Stimulated activated CD8-positive, alpha-beta memory T cell treated with anti-CD3 and anti-CD28 coated beads, Interleukin-4, amount 100 ng/mL, for 24 hours (primary cell): ENCODE results near the gene TMEM184C.

Experiments used
- DNase-seq: peaks from one replicate; pipeline ENCODE4 v3.0.0-alpha.2; 2020; ENCODE audit warnings: low read depth

The TMEM184C gene

GRCh38 chr4:147655639-147656038, 38.4 kb downstream of the TMEM184C start:
- no peak for DNase-seq

GRCh38 chr4:147658501-147658900, 41.3 kb downstream of the TMEM184C start:
- DNase-seq, result no peak

GRCh38 chr4:147674073-147674472, 56.9 kb downstream of the TMEM184C start:
- DNase-seq, result no peak

GRCh38 chr4:147674496-147674895, 57.3 kb downstream of the TMEM184C start:
- DNase-seq, result no peak

GRCh38 chr4:147678106-147678505, 60.9 kb downstream of the TMEM184C start:
- no peak for DNase-seq

- no peak for DNase-seq
Measured at GRCh38 chr4:147678796-147679549, 61.8 kb downstream of the TMEM184C start.

- no peak for DNase-seq
Measured at GRCh38 chr4:147682755-147683154, 65.6 kb downstream of the TMEM184C start.

GRCh38 chr4:147683188-147683591, 66.0 kb downstream of the TMEM184C start:
- no peak for DNase-seq

- peak; percentile 85 for DNase-seq
Measured at GRCh38 chr4:147683717-147684700, 66.8 kb downstream of the TMEM184C start, which contains the start of gene PRMT9. TSS of gene PRMT9 (minus strand) at chr4:147684163. CDS start at chr4:147683987, 176 bp downstream.

- no peak for DNase-seq
Measured at GRCh38 chr4:147689067-147689466, 71.9 kb downstream of the TMEM184C start.

GRCh38 chr4:147691820-147692219, 74.6 kb downstream of the TMEM184C start:
- no peak for DNase-seq

- no peak for DNase-seq
Measured at GRCh38 chr4:147693218-147693617, 76.0 kb downstream of the TMEM184C start.

GRCh38 chr4:147696866-147697265, 79.7 kb downstream of the TMEM184C start:
- no peak for DNase-seq

GRCh38 chr4:147704846-147705245, 87.6 kb downstream of the TMEM184C start:
- no peak for DNase-seq

GRCh38 chr4:147707892-147708672, 90.9 kb downstream of the TMEM184C start:
- peak; percentile 17 for DNase-seq

- DNase-seq, result no peak
Measured at GRCh38 chr4:147709999-147710398, 92.8 kb downstream of the TMEM184C start.

GRCh38 chr4:147714575-147715401, 97.6 kb downstream of the TMEM184C start:
- no peak for DNase-seq

- no peak for DNase-seq
Measured at GRCh38 chr4:147717878-147718277, 100.7 kb downstream of the TMEM184C start.
